Measurements from ENCODE around the gene ZFP64. TPM values are rescaled to one million over a fixed set of nuclear protein-coding genes. Genes with fewer than 3 reads are reported as not detected.

Gene ZFP64
- total RNA-seq, 1 experiment from 2014 or later: 16.0 TPM

DNA sequence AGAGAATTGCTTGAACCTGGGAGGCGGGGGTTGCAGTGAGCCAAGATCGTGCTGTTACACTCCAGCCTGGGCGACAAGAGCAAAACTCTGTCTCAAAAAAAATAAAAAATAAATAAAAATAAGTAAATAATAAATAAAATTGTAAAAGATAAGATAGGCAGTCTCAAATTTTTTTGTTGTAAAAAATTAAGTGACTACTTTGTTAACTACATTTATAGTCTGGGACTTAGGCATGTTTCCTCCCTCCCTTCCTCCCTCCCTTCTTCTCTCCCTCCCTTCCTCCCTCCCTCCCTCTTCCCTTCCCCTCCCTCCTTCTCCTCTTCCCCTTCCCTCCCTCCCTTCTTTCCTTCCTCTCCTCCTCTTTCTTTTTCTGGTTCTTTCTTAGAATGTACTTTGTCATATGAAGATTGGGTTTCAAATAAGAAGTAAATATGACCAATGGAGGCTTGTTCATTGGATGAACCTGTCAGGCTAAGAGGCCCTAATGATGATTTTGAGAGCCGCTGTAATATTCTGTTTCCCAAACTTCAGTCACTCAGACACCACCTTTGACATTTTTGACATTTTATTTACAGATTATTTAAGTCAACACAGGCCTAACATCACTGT is 24.2 kb downstream of the ZFP64 start:
- ATAC-seq (no peak), DNase-seq (ENCODE audit: low read depth, low spot score) (no peak)
- no peaks in the 10 kb centered on the region for H3K79me2 ChIP-seq (ENCODE audit: insufficient read depth, low read length)
- no peak overlapping the region for H3K4me2 ChIP-seq (ENCODE audit: low read length)
- H3K9me3 ChIP-seq (ENCODE audit: control insufficient read depth in 1 of 2, insufficient read depth in 1 of 2, low read depth in 1 of 2, low read length in 2 of 2): no peaks in the 10 kb centered on the region
- TF ChIP-seq CBX3 (IDR thresholded peaks at IDR 0.05; ENCODE audit: low read depth) (no peak), YY1 (IDR thresholded peaks at IDR 0.05; ENCODE audit: extremely low read depth, insufficient replicate concordance, low read depth, low read length) (no peak), ELF1 (IDR thresholded peaks at IDR 0.05; ENCODE audit: borderline replicate concordance, low read depth) (no peak), CEBPB (IDR thresholded peaks at IDR 0.05; ENCODE audit: low read depth) (no peak), TCF7L2 (IDR thresholded peaks at IDR 0.05; ENCODE audit: borderline replicate concordance, extremely low read depth, insufficient read depth, insufficient read length) (no peak), EGR1 (IDR thresholded peaks at IDR 0.05; ENCODE audit: low read depth) (no peak)
- TF ChIP-seq, protein P1, sequence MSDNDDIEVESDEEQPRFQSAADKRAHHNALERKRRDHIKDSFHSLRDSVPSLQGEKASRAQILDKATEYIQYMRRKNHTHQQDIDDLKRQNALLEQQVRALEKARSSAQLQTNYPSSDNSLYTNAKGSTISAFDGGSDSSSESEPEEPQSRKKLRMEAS (IDR thresholded peaks at IDR 0.05): no peak
- H3K27ac ChIP-seq (ENCODE audit: low read depth, low read length): no peak overlapping the region
- H3K9me2 ChIP-seq (ENCODE audit: insufficient read depth): no peaks in the 10 kb centered on the region
- no peak overlapping the region for H3K4me3 ChIP-seq (replicated peaks in 1 of 2; ENCODE audit: low read depth in 1 of 2, low read length in 2 of 2)
- POLR2A ChIA-PET: no interaction called here
- no peaks in the 10 kb centered on the region for H4K20me1 ChIP-seq (ENCODE audit: insufficient read depth)
- H3K36me3 ChIP-seq (ENCODE audit: control insufficient read depth in 1 of 2, insufficient read depth in 2 of 2, low read length in 2 of 2): peaks cover 0 to 10% of the 10 kb centered on the region in 2 experiments; a peak in 2 of 4 replicates
- BruUV-seq (replicated peaks): no TSS peak
- CTCF ChIA-PET: no interaction called here
- H3K9ac ChIP-seq (ENCODE audit: low read length): no peak overlapping the region
- H3K27me3 ChIP-seq (ENCODE audit: insufficient read depth, low read length): no peaks in the 10 kb centered on the region
- H2AFZ ChIP-seq (ENCODE audit: low read depth, low read length, poor library complexity, severe bottlenecking): no peak overlapping the region
- intact Hi-C loops (cut with micrococcal nuclease): no loop called here
- RAD21 ChIA-PET (ENCODE audit: low non-redundant PET in 1 of 2, low total read pairs in 2 of 2, uncharacterized antibody in 2 of 2, unreplicated experiment in 2 of 2): no interaction called here
- no peaks in the 10 kb centered on the region for H3K4me1 ChIP-seq (ENCODE audit: control insufficient read depth in 1 of 2, insufficient read depth in 2 of 2, low read length in 2 of 2)

DNA sequence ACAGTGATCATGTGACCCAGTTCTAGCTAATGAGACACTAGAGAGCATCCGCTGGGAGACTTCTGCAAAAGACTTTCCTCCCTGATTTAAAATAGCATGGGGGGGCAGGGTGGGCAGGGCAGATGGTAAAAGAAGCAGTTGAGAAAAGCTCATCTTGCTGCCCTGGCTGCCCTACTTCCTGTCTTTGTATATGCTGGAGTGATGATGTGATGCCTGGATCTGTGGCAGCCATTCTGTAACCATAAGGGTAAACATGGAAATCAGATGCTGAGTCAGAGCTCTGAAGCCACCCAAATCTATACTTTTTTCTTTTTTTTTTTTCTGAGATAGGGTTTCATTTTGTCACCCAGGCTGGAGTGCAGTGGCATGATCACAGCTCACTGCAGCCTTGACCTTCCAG is 25.4 kb downstream of the ZFP64 start:
- H3K36me3 ChIP-seq (ENCODE audit: control insufficient read depth in 1 of 2, insufficient read depth in 2 of 2, low read length in 2 of 2): peaks cover 0 to 10% of the 10 kb centered on the region in 2 experiments; a peak in 2 of 4 replicates
- intact Hi-C loops (cut with micrococcal nuclease): no loop called here

More for the DNA sequence above, 25.4 kb downstream of the ZFP64 start:
- no peak overlapping the region for H3K4me2 ChIP-seq (ENCODE audit: low read length)
- H4K20me1 ChIP-seq (ENCODE audit: insufficient read depth): no peaks in the 10 kb centered on the region
- no peak for ATAC-seq
- no peak overlapping the region for H3K4me3 ChIP-seq (replicated peaks in 1 of 2; ENCODE audit: low read depth in 1 of 2, low read length in 2 of 2)
- ChIA-PET CTCF (interaction anchor here (1.5 kb wide), 1 partner anchor 25 kb away, joined by 3 read pairs; the partner anchor contains the start of gene ZFP64), POLR2A (no interaction called here), RAD21 (ENCODE audit: low non-redundant PET in 1 of 2, low total read pairs in 2 of 2, uncharacterized antibody in 2 of 2, unreplicated experiment in 2 of 2) (no interaction called here)
- BruUV-seq (replicated peaks): no TSS peak
- H3K79me2 ChIP-seq (ENCODE audit: insufficient read depth, low read length): no peaks in the 10 kb centered on the region
- no peaks in the 10 kb centered on the region for H3K4me1 ChIP-seq (ENCODE audit: control insufficient read depth in 1 of 2, insufficient read depth in 2 of 2, low read length in 2 of 2)
- TF ChIP-seq SIN3A (IDR thresholded peaks at IDR 0.05; ENCODE audit: low read depth) (no peak), CEBPB (IDR thresholded peaks at IDR 0.05; ENCODE audit: low read depth) (no peak), EGR1 (IDR thresholded peaks at IDR 0.05; ENCODE audit: low read depth) (no peak), FOSL1 (IDR thresholded peaks at IDR 0.05; ENCODE audit: low read depth) (no peak), SP1 (IDR thresholded peaks at IDR 0.05; ENCODE audit: low read depth) (no peak), ZFX (IDR thresholded peaks at IDR 0.05) (no peak)
- H3K9ac ChIP-seq (ENCODE audit: low read length): no peak overlapping the region
- H3K9me3 ChIP-seq (ENCODE audit: control insufficient read depth in 1 of 2, insufficient read depth in 1 of 2, low read depth in 1 of 2, low read length in 2 of 2): no peaks in the 10 kb centered on the region
- DNase-seq (ENCODE audit: low read depth, low spot score): no peak
- H3K27ac ChIP-seq (ENCODE audit: low read depth, low read length): no peak overlapping the region
- no peak overlapping the region for H2AFZ ChIP-seq (ENCODE audit: low read depth, low read length, poor library complexity, severe bottlenecking)
- H3K9me2 ChIP-seq (ENCODE audit: insufficient read depth): no peaks in the 10 kb centered on the region
- H3K27me3 ChIP-seq (ENCODE audit: insufficient read depth, low read length): no peaks in the 10 kb centered on the region

Data from HCT116 (cell line).